SIG-M5 treated with dmso at 0.1 percent for 504 hours (cell line): ENCODE results near the gene RIMS3.
"Not testable (repeated sequence)": the region's sequence is repeated elsewhere in the genome, so short reads cannot be mapped to it uniquely, and the experiment has no call there.

Experiments used
- DNase-seq: peaks from one replicate; lab custom pipeline; 2025; ENCODE audit not compliant: unreplicated experiment; lab: John Stamatoyannopoulos, UW

The RIMS3 gene

DNA sequence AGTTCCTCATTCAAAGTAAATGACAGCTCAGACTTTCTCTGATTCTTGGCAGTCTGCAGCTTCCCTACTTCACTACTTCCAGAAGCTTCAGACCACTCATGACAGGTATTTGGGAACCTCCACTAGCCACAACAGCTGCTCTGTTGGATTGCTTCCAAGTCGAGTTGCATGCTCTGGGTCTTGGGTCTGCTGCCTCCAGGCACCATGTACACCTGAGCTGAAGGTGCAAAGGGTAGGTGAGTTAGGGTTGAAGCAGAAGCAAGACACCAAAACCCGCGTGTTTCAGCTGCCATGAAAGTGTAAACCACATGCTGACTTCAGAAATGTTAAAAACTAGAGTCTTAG lies 71.3 kb downstream of the RIMS3 start:
- no peak for DNase-seq

DNA sequence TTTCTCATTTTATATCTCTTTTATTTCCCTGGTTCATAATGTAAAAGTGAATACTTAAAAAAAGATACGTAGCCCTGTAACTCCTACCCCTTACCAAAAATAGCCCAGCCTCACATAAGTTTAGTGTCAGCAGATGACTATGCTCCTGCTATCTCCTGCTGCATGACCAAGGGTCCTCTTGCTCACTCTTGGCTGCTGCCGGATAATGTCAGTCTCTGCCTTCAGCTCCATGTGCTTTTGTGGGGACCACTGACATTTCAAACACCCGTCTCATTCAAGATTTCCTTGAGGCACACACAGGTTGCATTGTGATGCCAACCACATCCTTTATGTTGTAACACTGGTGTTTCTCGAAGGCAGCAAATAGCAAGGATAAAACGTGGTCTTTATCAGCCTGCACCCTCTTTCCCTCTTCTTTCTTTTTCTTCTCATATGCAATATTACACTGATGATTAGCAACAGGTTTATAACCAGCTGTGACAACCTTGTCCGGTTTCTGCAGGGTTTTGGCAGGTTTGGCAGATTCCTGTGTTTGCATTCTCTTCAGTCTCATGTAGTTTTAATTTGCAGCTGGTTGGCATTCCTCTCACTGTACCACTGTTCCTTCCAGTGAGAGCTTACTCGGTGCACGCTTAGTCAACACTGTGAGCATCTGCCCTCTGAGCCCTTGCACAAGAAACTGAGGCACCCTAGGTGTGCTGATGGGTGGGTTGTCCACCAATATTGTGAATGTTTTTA lies 71.9 kb downstream of the RIMS3 start:
- no peak for DNase-seq

DNA sequence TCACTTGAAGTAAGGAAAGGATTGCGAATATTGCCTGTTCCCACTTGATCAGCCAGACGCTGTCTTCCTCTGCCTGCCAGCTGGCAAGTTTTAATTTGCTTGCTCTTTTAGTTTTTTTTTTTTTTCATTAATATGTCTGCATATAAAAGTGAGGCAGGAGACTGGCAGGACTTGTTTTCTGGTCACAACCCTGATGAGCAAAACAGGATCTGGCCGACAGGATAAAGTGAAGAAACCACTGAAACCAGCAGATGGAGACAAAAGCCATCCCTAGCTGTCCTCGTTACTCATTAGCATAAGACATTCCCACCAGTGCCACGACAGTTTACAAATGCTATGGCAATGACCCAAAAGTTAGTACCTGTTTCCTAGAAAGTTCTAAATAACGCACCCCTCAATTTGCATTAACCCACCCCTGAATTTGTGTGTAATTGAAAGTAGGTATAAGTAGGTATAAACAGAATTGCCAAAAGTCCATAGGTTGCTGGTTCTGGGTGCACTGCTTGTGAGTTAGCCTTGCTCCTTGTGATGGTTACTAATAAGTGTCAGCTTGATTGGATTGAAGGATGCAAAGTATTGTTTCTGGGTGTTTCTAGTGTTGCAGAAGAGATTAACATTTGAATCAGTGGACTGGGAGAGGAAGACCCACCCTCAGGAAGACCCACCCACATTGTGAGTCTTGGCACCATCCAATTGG lies 73.2 kb downstream of the RIMS3 start:
- DNase-seq = peak; percentile 62

DNA sequence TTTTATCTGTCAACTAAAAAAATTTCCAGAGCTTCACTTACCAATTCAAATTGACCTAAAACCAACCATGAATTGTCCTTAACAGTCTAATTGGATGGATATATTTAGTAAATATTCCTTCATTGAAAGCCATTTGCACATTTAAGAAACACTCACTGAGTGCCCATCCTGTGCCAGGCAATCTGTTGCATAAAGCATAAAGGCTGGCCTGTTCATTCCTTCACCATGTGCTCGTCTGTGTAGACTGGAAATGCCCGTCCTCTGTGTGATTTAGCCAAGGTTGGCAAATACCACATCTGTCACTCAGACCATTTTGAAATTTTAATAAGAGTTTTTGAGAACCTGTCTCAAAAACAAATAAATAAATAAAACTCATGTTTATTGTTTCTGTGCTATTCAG lies 76.9 kb downstream of the RIMS3 start:
- no peak for DNase-seq

DNA sequence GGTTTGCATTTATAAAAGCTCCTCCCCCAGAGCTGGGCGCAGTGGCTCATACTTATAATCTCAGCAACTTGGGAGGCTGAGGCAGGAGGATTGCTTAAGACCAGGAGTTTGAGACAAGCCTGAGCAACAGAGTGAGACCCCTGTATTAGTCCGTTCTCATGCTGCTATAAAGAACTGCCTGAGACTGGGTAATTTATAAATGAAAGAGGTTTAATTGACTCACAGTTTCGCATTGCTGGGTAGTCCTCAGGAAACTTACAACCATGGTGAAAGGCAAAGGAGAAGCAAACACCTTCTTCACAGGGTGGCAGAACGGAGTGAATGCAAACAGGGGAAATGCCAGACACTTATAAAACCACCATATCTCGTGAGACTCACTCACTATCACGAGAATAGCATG lies 81.5 kb downstream of the RIMS3 start:
- no peak for DNase-seq

DNA sequence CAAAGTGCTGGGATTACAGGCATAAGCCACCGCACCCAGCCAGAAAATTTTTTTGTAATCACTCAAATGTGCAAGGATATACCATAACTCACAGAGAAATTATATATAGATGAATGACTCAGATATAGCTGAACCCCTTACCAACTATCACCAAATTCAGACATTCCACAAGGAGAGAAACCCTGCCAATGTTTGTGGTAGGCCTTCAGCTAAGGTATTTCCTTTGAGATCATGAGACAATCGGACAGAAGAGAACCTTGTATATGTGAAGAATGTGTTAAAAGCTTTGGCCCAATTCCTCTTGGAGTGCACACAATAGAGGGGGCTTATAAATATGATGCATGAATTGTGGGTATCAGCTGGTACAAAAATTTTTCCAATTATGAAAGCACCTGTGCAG lies 83.4 kb downstream of the RIMS3 start:
- DNase-seq = no peak

DNA sequence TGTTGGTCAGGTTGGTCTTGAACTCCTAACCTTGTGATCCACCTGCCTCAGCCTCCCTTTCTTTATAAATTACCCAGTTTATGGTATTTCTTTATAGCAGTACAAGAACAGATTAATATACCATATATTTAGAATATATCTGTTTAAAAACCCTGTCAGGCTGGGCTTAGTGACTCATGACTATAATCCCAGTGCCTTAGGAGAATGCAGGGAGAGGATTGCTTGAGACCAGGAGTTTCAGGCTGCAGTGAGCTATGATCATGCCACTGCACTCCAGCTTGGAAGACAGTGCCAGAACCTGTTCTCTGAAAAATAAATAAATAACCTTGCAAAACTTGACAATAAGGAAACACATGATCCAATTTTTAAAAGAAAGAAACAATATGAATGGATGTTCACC lies 90.1 kb downstream of the RIMS3 start:
- no peak for DNase-seq

DNA sequence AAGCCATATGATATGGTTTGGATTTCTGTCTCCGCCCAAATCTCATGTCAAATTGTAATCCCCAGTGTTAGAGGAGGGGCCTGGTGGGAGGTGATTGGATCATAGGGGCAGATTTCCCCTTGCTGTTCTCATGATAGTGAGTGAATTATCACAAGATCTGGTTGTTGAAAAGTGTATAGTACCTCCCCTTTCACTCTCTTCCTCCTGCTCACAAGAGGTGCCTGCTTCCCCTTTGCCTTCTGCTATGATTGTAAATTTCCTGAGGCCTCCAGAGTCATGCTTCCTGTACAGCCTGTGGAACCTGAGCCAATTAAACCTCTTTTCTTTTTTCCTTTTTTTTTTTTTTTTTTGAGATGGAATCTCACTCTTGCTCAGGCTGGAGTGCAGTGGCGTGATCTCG lies 90.7 kb downstream of the RIMS3 start:
- not testable (repeated sequence) for DNase-seq
